ENCODE data around the gene NOD1. TPM values are rescaled to one million over a fixed set of nuclear protein-coding genes. Genes with fewer than 3 reads are reported as not detected.
"Not testable (repeated sequence)": the region's sequence is repeated elsewhere in the genome, so short reads cannot be mapped to it uniquely, and the experiment has no call there.

Gene NOD1
- total and polyA plus RNA-seq, 2 of the 13 experiments (the other 11 are each of a cell fraction or from before 2014, with no cell fraction given) = 1.7 to 2.9 TPM

- in situ Hi-C loops (cut with HindIII; ENCODE audit: extremely low pct_ligation_motif_present, low pct_unique_long_range_greater_than_20kb) = no loop called here
- H4K20me1 ChIP-seq (ENCODE audit: insufficient read depth, low read length) = no peaks in the 10 kb centered on the region
Observed at GRCh38 chr7:30382607-30383006, 96.0 kb downstream of the NOD1 start.

GRCh38 chr7:30380824-30381223 lies 97.8 kb downstream of the NOD1 start:
- POLR2A ChIA-PET; H3K79me2 ChIP-seq (ENCODE audit: insufficient read depth, low read length); FAIRE-seq; in situ Hi-C loops (cut with HindIII; ENCODE audit: extremely low pct_ligation_motif_present, low pct_unique_long_range_greater_than_20kb); H3K27ac ChIP-seq (ENCODE audit: extremely low read length, insufficient read depth, low read length); ATAC-seq; H3K4me3 ChIP-seq (replicated peaks in 1 of 3; ENCODE audit: insufficient read depth in 1 of 3, low read depth in 2 of 3, low read length in 3 of 3); H3K27me3 ChIP-seq (ENCODE audit: control insufficient read depth in 1 of 2, insufficient read depth in 2 of 2, low read length in 2 of 2); intact Hi-C loops (cut with micrococcal nuclease; ENCODE audit: unreplicated experiment); BruUV-seq (replicated peaks); H2AFZ ChIP-seq (ENCODE audit: low read length); H3K9me3 ChIP-seq (ENCODE audit: low read length); CTCF ChIA-PET (ENCODE audit: low intra/inter-chr PET ratio, low total read pairs); DNase-seq (ENCODE audit: low spot score); H3K9ac ChIP-seq (ENCODE audit: insufficient read depth, low read depth, low read length); H4K20me1 ChIP-seq (ENCODE audit: insufficient read depth, low read length); H3K36me3 ChIP-seq (replicated peaks in 1 of 2; ENCODE audit: control insufficient read depth in 1 of 2, insufficient read depth in 2 of 2, low read length in 2 of 2); H3K4me2 ChIP-seq (ENCODE audit: low read depth, low read length): not testable (repeated sequence)
- H3K4me1 ChIP-seq (ENCODE audit: insufficient read depth, low read length) = peaks cover 16% of the 10 kb centered on the region
- WGBS (ENCODE audit: low lambda C conversion rate) = 92% methylated on average over 4 of the region's 4 CpGs

More at GRCh38 chr7:30382607-30383006, 96.0 kb downstream of the NOD1 start:
- POLR2A ChIA-PET = no interaction called here
- CTCF ChIA-PET (ENCODE audit: low intra/inter-chr PET ratio, low total read pairs) = no interaction called here
- Histone ChIP-seq H3K9ac (ENCODE audit: insufficient read depth, low read depth, low read length) (no peak overlapping the region), H3K36me3 (replicated peaks in 1 of 2; ENCODE audit: control insufficient read depth in 1 of 2, insufficient read depth in 2 of 2, low read length in 2 of 2) (no peaks in the 10 kb centered on the region), H3K4me2 (ENCODE audit: low read depth, low read length) (no peak overlapping the region), H3K4me3 (replicated peaks in 1 of 3; ENCODE audit: insufficient read depth in 1 of 3, low read depth in 2 of 3, low read length in 3 of 3) (no peak overlapping the region), H3K27me3 (ENCODE audit: control insufficient read depth in 1 of 2, insufficient read depth in 2 of 2, low read length in 2 of 2) (no peaks in the 10 kb centered on the region), H3K9me3 (ENCODE audit: low read length) (no peaks in the 10 kb centered on the region; the same call in 1 of the 2 replicates), H3K79me2 (ENCODE audit: insufficient read depth, low read length) (no peaks in the 10 kb centered on the region), H3K27ac (ENCODE audit: extremely low read length, insufficient read depth, low read length) (no peak overlapping the region), H3K4me1 (ENCODE audit: insufficient read depth, low read length) (peaks cover 16% of the 10 kb centered on the region), H2AFZ (ENCODE audit: low read length) (no peak overlapping the region)
- BruUV-seq (replicated peaks) = no TSS peak
- WGBS (ENCODE audit: low lambda C conversion rate) = 56% methylated on average over 1 of the region's 1 CpG
- no peak for DNase-seq (ENCODE audit: low spot score)
- intact Hi-C loops (cut with micrococcal nuclease; ENCODE audit: unreplicated experiment) = no loop called here
- no peak for ATAC-seq
- TF ChIP-seq ZNF280D (CRISPR knock-in tag; IDR thresholded peaks at IDR 0.05) = no peak
- TF ChIP-seq CAMTA2 (CRISPR knock-in tag; IDR thresholded peaks at IDR 0.05; ENCODE audit: borderline replicate concordance) = no peak
- no peak for FAIRE-seq

Measured in HepG2 (cell line).